Measurements from ENCODE around the gene IGSF21. TPM values are rescaled to one million over a fixed set of nuclear protein-coding genes. Genes with fewer than 3 reads are reported as not detected.

The IGSF21 gene
- total and polyA plus RNA-seq, 4 experiments from 2014 or later: not detected

GRCh38 chr1:18108299-18109057 is 880 bp downstream of the IGSF21 start:
- H3K4me1 Mint-ChIP-seq: peaks cover 6 to 15% (median 12%) of the 10 kb centered on the region in 4 donors
- no peak overlapping the region for H3K4me3 Mint-ChIP-seq
- H3K27me3 Mint-ChIP-seq: peaks cover 41 to 43% of the 10 kb centered on the region in 2 donors
- CTCF ChIA-PET (ENCODE audit: partially characterized antibody): no interaction called here
- Histone ChIP-seq H3K27me3 (ENCODE audit: insufficient read depth, low read length) (no peaks in the 10 kb centered on the region), H3K4me3 (ENCODE audit: low read length in 2 of 2) (no peak overlapping the region), H3K27ac (ENCODE audit: low read depth, low read length) (no peak overlapping the region), H3K4me1 (ENCODE audit: insufficient read depth, low read length) (no peaks in the 10 kb centered on the region), H3K9me3 (ENCODE audit: control insufficient read depth in 1 of 2, low read length in 2 of 2) (no peaks in the 10 kb centered on the region), H3K36me3 (ENCODE audit: insufficient read depth, low read length) (no peaks in the 10 kb centered on the region)
- intact Hi-C loops (cut with micrococcal nuclease): no loop called here
- H3K9me3 Mint-ChIP-seq: no peaks in the 10 kb centered on the region
- DNase-seq: no peak
- H3K27ac Mint-ChIP-seq: no peak overlapping the region
- POLR2A ChIA-PET (ENCODE audit: partially characterized antibody): no interaction called here
- H3K36me3 Mint-ChIP-seq: no peaks in the 10 kb centered on the region

GRCh38 chr1:18109058-18109755 is 1.6 kb downstream of the IGSF21 start:
- Mint-ChIP-seq H3K4me1 (peaks cover 6 to 15% (median 12%) of the 10 kb centered on the region in 4 donors), H3K36me3 (no peaks in the 10 kb centered on the region), H3K4me3 (no peak overlapping the region), H3K27me3 (peaks cover 42 to 43% of the 10 kb centered on the region in 2 donors), H3K27ac (no peak overlapping the region), H3K9me3 (no peaks in the 10 kb centered on the region)
- Histone ChIP-seq H3K4me1 (ENCODE audit: insufficient read depth, low read length) (no peaks in the 10 kb centered on the region), H3K27ac (ENCODE audit: low read depth, low read length) (no peak overlapping the region), H3K4me3 (ENCODE audit: low read length in 2 of 2) (no peak overlapping the region), H3K27me3 (ENCODE audit: insufficient read depth, low read length) (no peaks in the 10 kb centered on the region), H3K36me3 (ENCODE audit: insufficient read depth, low read length) (no peaks in the 10 kb centered on the region), H3K9me3 (ENCODE audit: control insufficient read depth in 1 of 2, low read length in 2 of 2) (no peaks in the 10 kb centered on the region)
- intact Hi-C loops (cut with micrococcal nuclease): no loop called here
- ChIA-PET CTCF (ENCODE audit: partially characterized antibody) (no interaction called here), POLR2A (ENCODE audit: partially characterized antibody) (no interaction called here)
- DNase-seq: no peak

GRCh38 chr1:18109756-18110597 is 2.4 kb downstream of the IGSF21 start:
- H3K9me3 ChIP-seq (ENCODE audit: control insufficient read depth in 1 of 2, low read length in 2 of 2): no peaks in the 10 kb centered on the region
- Mint-ChIP-seq H3K4me1 (peaks cover 6 to 15% (median 12%) of the 10 kb centered on the region in 4 donors), H3K27ac (no peak overlapping the region), H3K36me3 (no peaks in the 10 kb centered on the region), H3K4me3 (peak overlapping the region in 3 of 8 donors; percentile 8 to 57 (median 54)), H3K9me3 (no peaks in the 10 kb centered on the region), H3K27me3 (peaks cover 44 to 46% of the 10 kb centered on the region in 2 donors)
- ChIA-PET POLR2A (ENCODE audit: partially characterized antibody) (no interaction called here), CTCF (ENCODE audit: partially characterized antibody) (no interaction called here)
- no peaks in the 10 kb centered on the region for H3K36me3 ChIP-seq (ENCODE audit: insufficient read depth, low read length)
- no peak for DNase-seq
- H3K27me3 ChIP-seq (ENCODE audit: insufficient read depth, low read length): no peaks in the 10 kb centered on the region
- no peak overlapping the region for H3K4me3 ChIP-seq (ENCODE audit: low read length in 2 of 2)
- no peak overlapping the region for H3K27ac ChIP-seq (ENCODE audit: low read depth, low read length)
- intact Hi-C loops (cut with micrococcal nuclease): no loop called here
- no peaks in the 10 kb centered on the region for H3K4me1 ChIP-seq (ENCODE audit: insufficient read depth, low read length)

GRCh38 chr1:18110598-18110939 is 3.0 kb downstream of the IGSF21 start:
- Mint-ChIP-seq H3K4me1 (peaks cover 6 to 15% (median 12%) of the 10 kb centered on the region in 4 donors), H3K27ac (no peak overlapping the region), H3K27me3 (peaks cover 50 to 51% of the 10 kb centered on the region in 2 donors), H3K4me3 (no peak overlapping the region), H3K36me3 (no peaks in the 10 kb centered on the region), H3K9me3 (no peaks in the 10 kb centered on the region)
- ChIA-PET POLR2A (ENCODE audit: partially characterized antibody) (no interaction called here), CTCF (ENCODE audit: partially characterized antibody) (no interaction called here)
- Histone ChIP-seq H3K36me3 (ENCODE audit: insufficient read depth, low read length) (no peaks in the 10 kb centered on the region), H3K4me1 (ENCODE audit: insufficient read depth, low read length) (no peaks in the 10 kb centered on the region), H3K27ac (ENCODE audit: low read depth, low read length) (no peak overlapping the region), H3K9me3 (ENCODE audit: control insufficient read depth in 1 of 2, low read length in 2 of 2) (no peaks in the 10 kb centered on the region), H3K4me3 (ENCODE audit: low read length in 2 of 2) (no peak overlapping the region), H3K27me3 (ENCODE audit: insufficient read depth, low read length) (no peaks in the 10 kb centered on the region)
- DNase-seq: no peak
- intact Hi-C loops (cut with micrococcal nuclease): no loop called here

- H3K4me3 ChIP-seq (ENCODE audit: low read length in 2 of 2): no peak overlapping the region
- peak overlapping the region in 5 of 8 donors; percentile 1 to 43 (median 25) for H3K4me3 Mint-ChIP-seq
- H3K27me3 ChIP-seq (ENCODE audit: insufficient read depth, low read length): no peaks in the 10 kb centered on the region
- no peaks in the 10 kb centered on the region for H3K36me3 ChIP-seq (ENCODE audit: insufficient read depth, low read length)
- CTCF ChIA-PET (ENCODE audit: partially characterized antibody): no interaction called here
- no peak overlapping the region for H3K27ac ChIP-seq (ENCODE audit: low read depth, low read length)
- no peak overlapping the region for H3K27ac Mint-ChIP-seq
- peaks cover 6 to 15% (median 12%) of the 10 kb centered on the region in 4 donors for H3K4me1 Mint-ChIP-seq
- no peaks in the 10 kb centered on the region for H3K36me3 Mint-ChIP-seq
- peaks cover 49% of the 10 kb centered on the region in 2 donors for H3K27me3 Mint-ChIP-seq
- POLR2A ChIA-PET (ENCODE audit: partially characterized antibody): no interaction called here
- no peaks in the 10 kb centered on the region for H3K9me3 Mint-ChIP-seq
- H3K4me1 ChIP-seq (ENCODE audit: insufficient read depth, low read length): no peaks in the 10 kb centered on the region
- intact Hi-C loops (cut with micrococcal nuclease): no loop called here
- no peaks in the 10 kb centered on the region for H3K9me3 ChIP-seq (ENCODE audit: control insufficient read depth in 1 of 2, low read length in 2 of 2)
- DNase-seq: no peak
Observed at GRCh38 chr1:18110968-18111367, 3.4 kb downstream of the IGSF21 start.

- ChIA-PET CTCF (ENCODE audit: partially characterized antibody) (no interaction called here), POLR2A (ENCODE audit: partially characterized antibody) (no interaction called here)
- Mint-ChIP-seq H3K27ac (no peak overlapping the region), H3K9me3 (no peaks in the 10 kb centered on the region), H3K27me3 (peaks cover 50 to 51% of the 10 kb centered on the region in 2 donors), H3K4me3 (peak overlapping the region in 5 of 8 donors; percentile 10 to 43 (median 25)), H3K4me1 (peaks cover 6 to 15% (median 12%) of the 10 kb centered on the region in 4 donors), H3K36me3 (no peaks in the 10 kb centered on the region)
- no peaks in the 10 kb centered on the region for H3K27me3 ChIP-seq (ENCODE audit: insufficient read depth, low read length)
- no peak overlapping the region for H3K27ac ChIP-seq (ENCODE audit: low read depth, low read length)
- H3K9me3 ChIP-seq (ENCODE audit: control insufficient read depth in 1 of 2, low read length in 2 of 2): no peaks in the 10 kb centered on the region
- intact Hi-C loops (cut with micrococcal nuclease): no loop called here
- no peaks in the 10 kb centered on the region for H3K4me1 ChIP-seq (ENCODE audit: insufficient read depth, low read length)
- no peak for DNase-seq
- no peak overlapping the region for H3K4me3 ChIP-seq (ENCODE audit: low read length in 2 of 2)
- no peaks in the 10 kb centered on the region for H3K36me3 ChIP-seq (ENCODE audit: insufficient read depth, low read length)
Observed at GRCh38 chr1:18111605-18112297, 4.2 kb downstream of the IGSF21 start.

- ChIA-PET POLR2A (ENCODE audit: partially characterized antibody) (no interaction called here), CTCF (ENCODE audit: partially characterized antibody) (no interaction called here)
- no peak overlapping the region for H3K4me3 ChIP-seq (ENCODE audit: low read length in 2 of 2)
- H3K27ac ChIP-seq (ENCODE audit: low read depth, low read length): no peak overlapping the region
- Mint-ChIP-seq H3K27ac (no peak overlapping the region), H3K4me1 (peaks cover 6 to 15% (median 12%) of the 10 kb centered on the region in 4 donors), H3K27me3 (peaks cover 44% of the 10 kb centered on the region in 2 donors), H3K9me3 (no peaks in the 10 kb centered on the region), H3K36me3 (no peaks in the 10 kb centered on the region), H3K4me3 (no peak overlapping the region)
- no peaks in the 10 kb centered on the region for H3K27me3 ChIP-seq (ENCODE audit: insufficient read depth, low read length)
- H3K36me3 ChIP-seq (ENCODE audit: insufficient read depth, low read length): no peaks in the 10 kb centered on the region
- DNase-seq: no peak
- intact Hi-C loops (cut with micrococcal nuclease): no loop called here
- H3K4me1 ChIP-seq (ENCODE audit: insufficient read depth, low read length): no peaks in the 10 kb centered on the region
- no peaks in the 10 kb centered on the region for H3K9me3 ChIP-seq (ENCODE audit: control insufficient read depth in 1 of 2, low read length in 2 of 2)
Observed at GRCh38 chr1:18112611-18113010, 5.0 kb downstream of the IGSF21 start.

Measured in CD4-positive, alpha-beta memory T cell (primary cell).